ENCODE data around the gene SRD5A1.

SRD5A1 gene

GRCh38 chr5:6632888-6633468, at the start of gene SRD5A1, which contains the start of gene NSUN2:
TSS of gene SRD5A1 (plus strand) at chr5:6633440. CDS start at chr5:6633577, 137 bp downstream.
TSS of gene NSUN2 (minus strand) at chr5:6633044. CDS start at chr5:6632979, 65 bp downstream.
- DNase-seq, result peak; percentile 97

DNA sequence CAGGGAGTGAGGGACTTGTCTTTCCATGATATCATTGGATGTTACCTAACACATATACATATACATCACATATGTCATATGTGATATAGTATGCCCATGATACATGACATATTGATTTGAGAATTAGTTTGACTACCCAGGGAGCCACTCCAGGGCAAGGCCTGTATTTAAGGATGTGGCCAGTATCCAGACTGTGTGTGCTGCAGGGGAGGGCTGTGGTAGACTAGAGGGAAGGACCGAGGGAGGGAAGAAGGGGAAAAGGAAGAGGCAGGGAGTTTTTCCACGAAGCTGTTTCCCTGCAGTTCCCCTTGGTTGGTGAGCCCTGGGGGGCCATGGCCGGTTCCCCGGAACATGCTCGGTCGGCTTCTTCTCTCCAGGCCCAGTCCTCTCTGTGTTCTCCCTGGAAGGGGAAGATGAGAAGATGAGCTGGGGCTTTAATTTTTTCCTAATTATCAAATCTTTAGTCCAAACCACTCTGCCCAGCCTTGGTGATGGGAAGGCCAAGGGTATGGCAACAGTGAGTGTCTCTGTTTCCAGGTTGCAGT, 49.1 kb upstream of the SRD5A1 start:
- no peak for DNase-seq

DNA sequence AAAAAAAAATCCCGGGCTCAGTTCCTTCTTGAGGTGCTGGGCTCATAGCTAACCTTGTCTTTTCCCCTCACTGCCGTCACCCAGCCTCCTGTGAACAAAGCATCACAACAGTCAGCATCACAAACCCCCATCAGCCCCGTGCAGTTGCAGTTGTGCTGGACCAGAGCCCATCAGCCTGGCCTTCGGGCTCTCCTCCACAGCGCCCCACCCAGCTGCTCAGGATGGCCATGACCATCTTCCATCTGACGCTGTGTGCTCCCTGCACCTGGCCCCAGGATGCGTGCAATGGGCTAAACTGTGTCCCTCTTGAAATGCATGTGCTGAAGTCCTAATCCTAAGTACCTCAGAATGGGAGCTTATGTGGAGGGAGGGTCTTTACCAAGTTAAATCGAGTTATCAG, 48.5 kb upstream of the SRD5A1 start:
- no peak for DNase-seq

- DNase-seq, result no peak
Observed at GRCh38 chr5:6585168-6585567, 48.1 kb upstream of the SRD5A1 start.

DNA sequence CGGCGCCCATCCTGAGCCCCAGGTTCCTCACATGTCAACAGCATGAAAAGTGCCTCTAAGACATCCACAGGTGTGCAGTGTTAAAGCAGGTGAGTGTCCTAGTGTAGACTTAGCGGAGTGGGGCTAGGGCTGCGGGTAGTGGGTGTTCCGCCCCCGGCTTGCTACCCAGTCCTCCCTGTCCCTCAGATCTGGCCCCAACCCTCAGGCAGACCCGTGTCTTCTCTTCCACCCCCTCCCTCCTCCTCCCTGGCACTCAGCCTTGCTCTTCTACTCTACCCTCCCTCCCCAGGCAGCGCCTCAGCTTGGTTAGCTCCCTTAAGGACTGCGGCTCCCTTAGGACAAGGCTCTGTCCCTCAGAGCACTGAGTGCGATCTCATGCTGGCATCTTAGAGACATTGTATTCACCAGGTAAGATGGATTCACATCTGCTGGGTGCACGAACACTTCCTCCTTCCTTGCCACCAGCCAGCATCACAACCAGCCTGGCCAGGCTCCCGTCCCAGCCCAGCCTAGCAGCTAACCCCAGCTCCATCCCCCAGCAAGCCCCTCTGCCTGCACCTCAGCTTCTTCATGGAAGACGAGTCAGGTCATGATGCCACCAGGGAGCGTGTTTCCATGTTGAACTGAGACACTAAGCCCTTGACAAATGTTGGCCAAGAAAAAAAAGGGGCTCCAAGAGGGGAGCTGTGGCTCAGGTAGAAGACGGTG, 47.1 kb upstream of the SRD5A1 start:
- DNase-seq, result no peak

DNA sequence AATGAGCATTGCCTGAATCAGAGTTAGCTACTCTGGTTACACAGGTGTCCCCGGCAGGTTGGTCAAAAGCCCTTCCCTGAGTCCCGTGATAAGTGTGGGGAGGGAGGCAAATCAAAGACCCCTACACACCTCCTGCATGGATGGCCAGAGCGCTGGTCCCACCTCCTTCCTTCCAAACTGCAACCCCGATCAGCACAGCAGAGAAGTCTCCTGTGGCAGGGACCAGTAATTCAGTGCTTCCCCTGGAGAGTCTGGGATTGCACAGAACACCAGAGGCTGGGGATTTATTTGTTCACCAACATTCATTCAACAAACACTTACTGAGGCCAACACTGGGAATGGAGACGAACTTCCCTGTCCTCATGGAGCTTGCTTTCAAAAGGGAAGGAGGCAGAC, 46.6 kb upstream of the SRD5A1 start:
- no peak for DNase-seq

DNA sequence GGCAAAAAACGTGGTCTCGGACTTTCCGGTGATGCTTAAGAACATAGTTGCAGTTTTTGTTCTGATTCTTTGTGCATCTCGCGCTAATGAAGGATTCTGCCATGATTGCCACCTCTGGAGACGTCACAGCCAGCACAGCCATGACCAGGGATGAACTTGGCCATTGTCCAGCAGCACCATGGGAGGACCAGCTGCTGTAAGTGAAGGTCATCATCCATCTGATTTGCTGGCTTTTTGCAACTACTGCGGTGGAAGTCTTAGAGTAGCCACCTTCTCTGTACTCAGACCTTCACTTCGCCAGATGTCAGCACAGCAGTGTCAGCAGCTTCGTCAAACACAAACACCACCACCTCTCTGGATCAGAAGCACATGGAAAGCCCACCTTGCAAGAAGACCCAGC, 46.1 kb upstream of the SRD5A1 start:
- DNase-seq, result no peak

DNA sequence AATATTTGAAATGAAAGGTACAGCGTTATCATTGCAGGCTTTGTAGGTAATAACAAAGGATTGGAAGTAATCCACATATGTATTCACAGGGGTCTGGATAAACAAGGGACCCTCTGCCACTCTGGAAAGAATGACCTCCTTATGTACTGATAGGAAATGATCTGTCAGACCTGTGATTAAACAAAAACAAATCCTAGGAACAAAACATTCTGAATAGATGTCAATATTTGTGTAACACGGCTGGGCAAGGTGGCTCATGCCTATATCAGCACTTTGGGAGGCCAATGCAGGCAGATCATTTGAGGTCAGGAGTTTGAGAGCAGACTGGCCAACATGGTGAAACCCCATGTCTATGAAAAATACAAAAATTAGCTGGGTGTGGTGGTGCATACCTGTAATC, 42.7 kb upstream of the SRD5A1 start:
- DNase-seq, result no peak

DNA sequence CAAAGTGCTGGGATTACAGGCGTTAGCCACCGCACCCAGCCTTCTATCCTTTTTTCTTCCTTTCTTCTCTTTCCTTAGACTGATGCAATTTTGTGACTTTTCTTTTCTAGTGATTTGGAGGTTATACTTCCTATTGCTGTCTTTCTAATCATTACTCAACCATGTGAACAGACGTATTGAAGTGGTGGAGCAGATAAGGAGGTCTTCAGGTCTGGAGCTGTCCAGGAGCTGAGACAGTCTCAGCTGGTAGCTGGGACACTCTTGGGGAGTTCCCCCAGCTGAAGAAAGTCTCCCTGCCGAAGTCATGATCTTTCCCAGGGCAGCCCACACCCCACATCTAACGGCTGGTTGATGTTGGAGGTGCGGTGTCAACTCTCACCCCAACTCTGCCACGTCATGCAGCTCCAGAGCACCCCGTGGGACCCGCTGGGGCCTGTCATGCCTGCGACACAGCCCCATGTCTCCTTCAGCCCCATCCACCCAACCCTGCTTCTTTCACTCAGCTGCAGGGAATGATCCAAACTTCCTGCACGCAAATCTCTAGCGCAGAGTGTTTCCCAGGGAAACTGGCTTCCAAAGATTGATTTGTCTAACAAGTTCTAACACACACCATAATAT, 41.5 kb upstream of the SRD5A1 start:
- DNase-seq, result no peak

- no peak for DNase-seq
Observed at GRCh38 chr5:6592601-6593000, 40.6 kb upstream of the SRD5A1 start.

DNA sequence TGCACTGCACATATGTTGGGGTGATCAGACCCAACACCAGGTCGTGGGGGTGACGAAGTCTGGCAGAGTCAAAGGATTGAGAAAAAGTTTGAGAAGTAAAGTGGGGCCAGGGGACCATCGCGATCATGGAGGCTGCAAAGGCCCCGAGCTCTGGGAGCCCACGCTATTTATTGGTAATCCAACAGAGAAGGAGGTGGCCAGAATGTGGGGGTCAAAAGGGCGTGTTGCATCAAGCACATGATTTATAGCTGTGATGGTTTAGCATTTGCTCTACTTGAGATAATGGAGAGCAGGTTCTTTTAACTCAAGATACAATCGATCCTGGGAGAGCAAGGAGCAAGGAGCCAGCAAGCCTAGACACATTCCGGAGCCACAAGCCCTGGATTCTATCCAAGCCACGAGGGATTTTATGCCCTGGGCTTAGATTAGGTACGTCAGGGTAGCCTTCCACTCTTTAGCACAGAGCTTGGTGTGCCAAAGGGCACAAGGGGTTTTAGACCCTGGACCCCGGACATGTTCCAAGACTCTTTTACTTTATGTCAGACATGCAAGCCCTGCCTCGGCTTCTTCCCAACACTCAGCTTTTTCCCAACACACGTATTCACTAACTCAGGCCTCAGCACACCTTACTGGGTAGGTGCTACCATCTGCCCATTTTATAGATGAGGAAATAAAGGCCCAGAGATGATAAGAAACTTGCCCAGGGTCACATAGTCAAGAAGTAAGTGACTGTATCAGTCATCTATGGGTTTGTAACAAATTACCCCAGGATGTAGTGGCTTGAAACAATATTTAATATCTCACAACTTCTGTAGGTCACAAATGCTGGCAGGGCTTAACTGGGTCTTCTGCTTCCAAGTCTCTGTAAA, 39.9 kb upstream of the SRD5A1 start:
- DNase-seq, result no peak

GRCh38 chr5:6594066-6594465, 39.2 kb upstream of the SRD5A1 start:
- DNase-seq, result no peak

DNA sequence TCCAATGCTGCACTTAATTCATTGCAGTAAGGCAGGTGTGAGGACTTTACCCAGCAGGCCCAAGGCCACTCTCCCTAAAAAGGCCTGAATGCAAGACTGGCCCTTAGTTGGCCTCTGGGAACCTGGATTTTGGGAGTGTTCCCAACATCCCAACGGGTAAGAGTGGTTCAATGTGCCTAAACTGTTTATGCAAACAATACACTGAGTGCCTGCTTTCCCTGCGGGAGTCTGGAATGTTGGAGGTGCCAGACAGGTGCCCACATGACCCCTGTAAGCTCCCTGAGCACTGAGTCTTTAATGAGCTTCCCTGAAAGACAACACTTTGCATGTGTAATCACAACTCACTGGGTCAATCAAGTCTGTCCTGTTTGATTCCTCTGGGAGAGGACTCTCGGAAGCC, 37.8 kb upstream of the SRD5A1 start:
- DNase-seq, result no peak

GRCh38 chr5:6596388-6596787, 36.9 kb upstream of the SRD5A1 start:
- DNase-seq, result no peak

- DNase-seq, result no peak
Observed at GRCh38 chr5:6597557-6597956, 35.7 kb upstream of the SRD5A1 start.

DNA sequence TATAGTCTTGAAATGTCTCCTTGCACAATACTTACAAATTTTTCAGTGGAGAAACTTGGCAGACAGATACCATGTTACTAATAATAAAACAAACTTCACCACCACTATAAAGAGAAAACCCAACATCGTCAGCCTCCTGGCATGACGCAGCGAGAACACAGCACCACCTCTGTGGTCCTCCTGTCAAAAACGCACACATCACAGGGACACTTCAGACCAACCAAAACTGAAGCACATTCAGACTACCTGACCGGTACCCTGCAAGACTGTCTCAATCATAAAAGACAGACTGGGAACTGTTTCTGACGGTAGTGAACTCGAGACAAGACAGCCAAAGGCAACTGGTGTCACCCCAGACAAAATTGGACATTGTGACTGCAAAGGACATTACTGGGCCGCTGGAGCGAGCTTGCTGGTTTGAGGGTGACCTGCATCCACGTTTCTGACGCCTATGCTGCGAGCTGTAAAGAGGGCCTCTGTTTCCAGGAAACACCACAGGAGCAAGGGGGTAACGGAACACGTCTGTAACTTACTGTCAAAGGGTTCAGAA, 34.8 kb upstream of the SRD5A1 start:
- DNase-seq, result no peak

GRCh38 chr5:6599739-6600138, 33.5 kb upstream of the SRD5A1 start:
- DNase-seq, result no peak

GRCh38 chr5:6601271-6601670, 32.0 kb upstream of the SRD5A1 start:
- no peak for DNase-seq

DNA sequence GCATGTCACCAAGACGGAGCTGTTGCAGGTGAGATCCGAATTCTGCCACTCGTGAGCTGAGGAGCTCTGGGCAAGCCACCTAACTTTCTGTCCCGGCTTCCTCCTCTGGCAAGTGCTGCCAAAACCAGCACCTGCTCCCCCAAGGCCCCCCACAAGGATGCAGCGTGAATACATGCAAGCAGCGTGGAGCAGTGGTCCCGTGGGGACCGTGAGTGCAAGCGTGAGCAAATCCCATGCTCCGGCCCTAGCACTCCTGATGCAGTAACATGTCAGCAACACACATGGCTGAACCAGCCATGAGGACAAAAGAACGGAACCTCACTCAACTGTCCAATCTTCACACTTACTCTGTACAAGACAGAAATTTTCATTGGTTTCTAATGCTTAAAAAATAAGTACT, 31.4 kb upstream of the SRD5A1 start:
- no peak for DNase-seq

DNA sequence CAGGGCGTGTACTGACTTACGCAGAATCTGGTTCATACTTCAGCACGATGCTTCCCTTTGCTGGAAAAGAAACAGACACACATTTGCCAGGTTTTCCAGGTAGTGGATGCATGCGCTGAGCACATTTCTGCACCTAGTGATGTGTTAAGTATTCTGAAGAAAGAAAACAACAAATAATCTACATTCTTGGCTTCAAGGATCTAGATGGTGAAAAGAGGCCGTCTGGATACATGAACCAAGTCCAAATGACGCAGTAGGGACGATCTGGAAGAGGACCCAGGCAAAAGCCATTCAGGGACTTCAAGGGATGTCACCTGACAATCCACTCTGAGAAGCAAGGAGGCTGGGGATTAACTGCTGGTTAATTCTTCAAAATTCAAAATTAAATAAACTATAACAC, 30.8 kb upstream of the SRD5A1 start:
- DNase-seq, result no peak

DNA sequence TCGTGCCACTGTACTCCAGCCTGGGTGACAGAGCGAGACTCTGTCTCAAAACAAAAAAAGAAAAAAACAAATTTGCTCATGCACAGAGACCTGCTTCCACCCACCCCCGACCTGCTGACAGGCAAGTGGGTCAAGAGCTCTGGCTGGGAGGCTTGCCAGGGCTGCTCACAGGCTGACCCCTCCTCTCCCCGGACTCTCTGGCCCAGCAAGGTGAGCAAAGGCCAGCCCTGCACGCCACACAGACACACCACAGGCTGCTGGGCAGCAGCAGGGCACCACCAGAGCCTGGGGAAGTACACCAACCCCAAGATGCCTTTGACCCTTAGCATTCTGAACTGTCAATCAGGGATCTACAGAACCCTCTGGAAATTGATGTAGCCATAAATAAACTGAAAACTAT, 29.6 kb upstream of the SRD5A1 start:
- no peak for DNase-seq

DNA sequence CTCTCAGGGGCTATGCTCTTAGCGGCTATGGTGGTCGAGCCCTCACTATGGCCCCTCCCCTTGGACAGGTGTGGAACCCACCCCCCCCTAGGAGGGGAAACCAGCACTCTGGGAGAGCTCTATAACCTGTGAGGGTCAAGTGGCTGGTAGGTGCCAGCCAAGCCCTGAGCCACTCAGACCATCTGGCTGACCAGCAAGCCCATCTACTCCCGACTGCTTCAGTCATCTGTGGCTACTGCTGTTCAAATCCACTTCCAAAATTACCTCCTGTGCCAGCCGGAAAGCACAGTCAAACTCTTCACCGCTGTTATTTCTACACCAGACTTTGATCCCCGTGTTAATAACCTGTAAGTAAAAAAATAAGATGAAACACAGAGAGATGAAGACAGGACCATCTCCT, 28.9 kb upstream of the SRD5A1 start:
- no peak for DNase-seq

DNA sequence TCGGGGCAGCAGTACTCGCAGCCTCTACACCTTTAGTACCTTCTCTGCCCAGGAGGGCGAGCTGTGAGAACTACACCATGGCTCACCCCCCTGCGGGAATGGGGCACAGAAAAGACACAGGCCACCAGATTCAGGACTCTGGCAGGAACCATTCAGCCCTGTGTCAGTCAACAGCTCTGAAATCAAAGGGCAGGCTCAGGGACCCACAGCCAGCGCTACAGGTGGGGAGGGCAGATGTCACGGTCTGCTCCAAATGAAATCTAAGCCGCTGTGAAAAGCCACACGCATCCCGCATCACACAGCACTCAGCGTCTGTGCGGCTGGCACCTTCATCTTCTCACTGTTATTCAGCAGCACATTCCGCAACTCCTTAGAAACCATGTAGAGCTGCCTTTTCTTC, 28.3 kb upstream of the SRD5A1 start:
- no peak for DNase-seq

Measured in midbrain (tissue), 1 donor.